Superior temporal gyrus (tissue), 1 donor: ENCODE results near the gene CEP135.
"Not testable (repeated sequence)": the region's sequence is repeated elsewhere in the genome, so short reads cannot be mapped to it uniquely, and the experiment has no call there.

Source experiments
- DNase-seq: peaks from one replicate; pipeline ENCODE4 v3.0.0-alpha.2; 2016; ENCODE audit errors: extremely low spot score

CEP135 gene

GRCh38 chr4:55947254-55947882 lies 1.4 kb upstream of the CEP135 start:
- no peak for DNase-seq

GRCh38 chr4:55947912-55948725 lies 626 bp upstream of the CEP135 start:
- no peak for DNase-seq

GRCh38 chr4:55949482-55949802 lies 697 bp downstream of the CEP135 start:
- no peak for DNase-seq

GRCh38 chr4:55951191-55951922 lies 2.6 kb downstream of the CEP135 start:
- no peak for DNase-seq

GRCh38 chr4:55955710-55956109 lies 7.0 kb downstream of the CEP135 start:
- no peak for DNase-seq

- no peak for DNase-seq
These were observed 10.9 kb downstream of the CEP135 start for GRCh38 chr4:55959655-55960054.

- no peak for DNase-seq
These were observed 15.3 kb downstream of the CEP135 start for GRCh38 chr4:55964046-55964445.

- DNase-seq = no peak
These were observed 16.8 kb downstream of the CEP135 start for GRCh38 chr4:55965585-55965984.

- DNase-seq = not testable (repeated sequence)
These were observed 17.6 kb downstream of the CEP135 start for GRCh38 chr4:55966324-55966723.

GRCh38 chr4:55967376-55967775 lies 18.6 kb downstream of the CEP135 start:
- DNase-seq = no peak

GRCh38 chr4:55973650-55974049 lies 24.9 kb downstream of the CEP135 start:
- DNase-seq = no peak

- DNase-seq = no peak
These were observed 29.1 kb downstream of the CEP135 start for GRCh38 chr4:55977811-55978210.

- DNase-seq = no peak
These were observed 30.8 kb downstream of the CEP135 start for GRCh38 chr4:55979562-55979961.

GRCh38 chr4:55980725-55981124 lies 32.0 kb downstream of the CEP135 start:
- no peak for DNase-seq

GRCh38 chr4:55982976-55983375 lies 34.2 kb downstream of the CEP135 start:
- DNase-seq = no peak

- no peak for DNase-seq
These were observed 41.0 kb downstream of the CEP135 start for GRCh38 chr4:55989766-55990165.

- no peak for DNase-seq
These were observed 45.4 kb downstream of the CEP135 start for GRCh38 chr4:55993994-55994663.

- DNase-seq = no peak
These were observed 47.9 kb downstream of the CEP135 start for GRCh38 chr4:55996646-55997045.

GRCh38 chr4:56003606-56004005 lies 54.9 kb downstream of the CEP135 start:
- DNase-seq = no peak

GRCh38 chr4:56004235-56004634 lies 55.5 kb downstream of the CEP135 start:
- DNase-seq = no peak

- no peak for DNase-seq
These were observed 58.4 kb downstream of the CEP135 start for GRCh38 chr4:56007154-56007553.

GRCh38 chr4:56008206-56008605 lies 59.5 kb downstream of the CEP135 start:
- DNase-seq = no peak
